ENCODE measurements around the gene HOXB8.

- TF ChIP-seq POLR2A (IDR thresholded peaks at IDR 0.05), result no peak
- TF ChIP-seq POLR2AphosphoS5 (IDR thresholded peaks at IDR 0.05), result no peak
These were observed 51.3 kb downstream of the HOXB8 start for GRCh38 chr17:48563867-48564187.
